T-helper 9 cell (primary cell): ENCODE results near the gene ANGPTL4.
"Not testable (repeated sequence)": the region's sequence is repeated elsewhere in the genome, so short reads cannot be mapped to it uniquely, and the experiment has no call there.

ENCODE experiments used
- DNase-seq: peaks from one replicate; pipeline ENCODE4 v3.0.0-alpha.2; 2020
- total RNA-seq, 2 donors: gene quantifications; one replicate each; lab custom pipeline; 2026; lab: John Stamatoyannopoulos, UW

Gene ANGPTL4, protein sequence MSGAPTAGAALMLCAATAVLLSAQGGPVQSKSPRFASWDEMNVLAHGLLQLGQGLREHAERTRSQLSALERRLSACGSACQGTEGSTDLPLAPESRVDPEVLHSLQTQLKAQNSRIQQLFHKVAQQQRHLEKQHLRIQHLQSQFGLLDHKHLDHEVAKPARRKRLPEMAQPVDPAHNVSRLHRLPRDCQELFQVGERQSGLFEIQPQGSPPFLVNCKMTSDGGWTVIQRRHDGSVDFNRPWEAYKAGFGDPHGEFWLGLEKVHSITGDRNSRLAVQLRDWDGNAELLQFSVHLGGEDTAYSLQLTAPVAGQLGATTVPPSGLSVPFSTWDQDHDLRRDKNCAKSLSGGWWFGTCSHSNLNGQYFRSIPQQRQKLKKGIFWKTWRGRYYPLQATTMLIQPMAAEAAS
- 0 to 0.07 reads per million in 2 donors for total RNA-seq

DNA sequence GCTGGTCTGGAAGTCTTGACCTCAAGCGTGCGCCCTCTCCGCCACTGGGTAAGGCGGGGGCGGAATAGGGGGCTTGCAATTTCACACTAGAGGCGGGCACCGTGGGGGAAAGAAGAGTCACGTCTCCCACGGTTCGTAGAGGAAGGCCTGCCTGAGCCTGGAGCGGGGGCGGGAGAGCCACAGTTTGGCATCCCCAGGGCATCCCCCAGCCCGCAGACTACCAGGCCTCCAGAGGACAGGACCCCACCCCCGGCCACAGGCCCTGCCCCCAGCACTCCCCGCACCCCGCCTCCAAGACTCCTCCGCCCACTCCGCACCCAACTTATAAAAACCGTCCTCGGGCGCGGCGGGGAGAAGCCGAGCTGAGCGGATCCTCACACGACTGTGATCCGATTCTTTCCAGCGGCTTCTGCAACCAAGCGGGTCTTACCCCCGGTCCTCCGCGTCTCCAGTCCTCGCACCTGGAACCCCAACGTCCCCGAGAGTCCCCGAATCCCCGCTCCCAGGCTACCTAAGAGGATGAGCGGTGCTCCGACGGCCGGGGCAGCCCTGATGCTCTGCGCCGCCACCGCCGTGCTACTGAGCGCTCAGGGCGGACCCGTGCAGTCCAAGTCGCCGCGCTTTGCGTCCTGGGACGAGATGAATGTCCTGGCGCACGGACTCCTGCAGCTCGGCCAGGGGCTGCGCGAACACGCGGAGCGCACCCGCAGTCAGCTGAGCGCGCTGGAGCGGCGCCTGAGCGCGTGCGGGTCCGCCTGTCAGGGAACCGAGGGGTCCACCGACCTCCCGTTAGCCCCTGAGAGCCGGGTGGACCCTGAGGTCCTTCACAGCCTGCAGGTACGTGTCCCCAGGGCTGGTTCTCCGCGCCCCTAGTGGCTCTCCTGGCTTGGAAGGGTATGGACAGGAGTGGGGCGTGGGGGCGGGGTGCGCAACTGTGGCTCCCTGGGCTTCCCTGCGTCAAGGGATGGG is at the start of gene ANGPTL4:
Gene ANGPTL4 (plus strand): TSS at position 353 of the 969 bp plus-strand sequence. CDS start 167 bp downstream, at position 520.
- no peak for DNase-seq

DNA sequence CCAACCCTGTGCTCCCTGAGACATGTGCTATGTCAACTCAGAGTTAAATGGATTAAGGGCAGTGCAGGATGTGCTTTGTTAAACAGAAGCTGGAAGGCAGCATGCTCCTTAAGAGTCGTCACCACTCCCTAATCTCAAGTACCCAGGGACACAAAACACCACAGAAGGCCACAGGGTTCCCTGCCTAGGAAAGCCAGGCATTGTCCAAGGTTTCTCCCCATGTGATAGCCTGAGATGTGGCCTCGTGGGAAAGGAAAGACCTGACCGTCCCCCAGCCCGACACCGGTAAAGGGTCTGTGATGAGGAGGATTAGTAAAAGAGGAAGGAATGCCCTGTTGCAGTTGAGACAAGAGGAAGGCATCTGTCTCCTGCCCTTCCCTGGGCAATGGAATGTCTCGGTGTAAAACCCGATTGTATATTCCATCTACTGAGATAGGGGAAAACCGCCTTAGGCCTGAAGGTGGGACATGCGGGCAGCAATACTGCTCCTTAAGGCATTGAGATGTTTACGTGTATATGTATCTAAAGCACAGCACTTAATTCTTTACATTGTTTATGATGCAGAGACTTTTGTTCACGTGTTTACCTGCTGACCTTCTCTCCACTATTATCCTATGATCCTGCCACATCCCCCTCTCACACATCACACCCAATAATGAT is 48.8 kb upstream of the ANGPTL4 start:
- DNase-seq: not testable (repeated sequence)

DNA sequence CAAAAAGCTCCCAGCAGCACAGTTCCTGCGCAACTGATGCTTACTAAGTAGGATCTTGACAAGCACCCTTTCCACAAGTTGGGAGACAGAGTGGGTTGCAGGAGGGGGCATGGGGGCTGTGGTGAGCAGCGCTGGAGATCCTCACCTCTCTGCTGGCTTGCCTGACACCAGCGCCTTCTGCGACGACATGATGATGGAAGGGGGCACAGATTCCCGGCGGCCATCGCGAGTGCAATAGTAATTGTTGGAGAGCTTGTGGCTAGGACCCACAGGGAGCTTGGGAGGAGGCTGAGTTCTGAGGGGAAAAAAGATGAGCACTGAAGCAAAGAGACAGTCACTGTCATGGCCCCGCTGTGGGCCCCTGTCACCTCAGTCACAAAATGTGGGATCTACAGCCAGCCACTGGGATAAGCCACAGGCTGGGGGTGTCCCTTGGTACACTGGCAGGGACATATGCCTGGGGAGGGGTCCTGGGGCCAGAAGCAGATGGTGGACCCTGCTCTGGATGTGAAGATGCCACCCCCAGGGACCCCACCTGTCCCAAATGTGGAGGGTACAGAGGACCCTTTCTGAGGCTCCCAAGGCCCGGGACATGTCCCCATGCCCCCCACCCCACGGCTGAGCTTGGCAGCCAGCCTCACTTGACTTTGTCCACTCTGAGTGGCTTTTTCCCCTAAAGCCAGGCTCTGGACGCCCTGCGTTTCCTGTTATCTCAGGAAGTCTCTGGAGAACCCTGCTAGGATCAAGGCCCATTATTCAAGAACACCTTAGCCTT is 47.4 kb upstream of the ANGPTL4 start:
- DNase-seq: no peak

GRCh38 chr19:8318835-8319234 is 45.1 kb upstream of the ANGPTL4 start:
- not testable (repeated sequence) for DNase-seq

DNA sequence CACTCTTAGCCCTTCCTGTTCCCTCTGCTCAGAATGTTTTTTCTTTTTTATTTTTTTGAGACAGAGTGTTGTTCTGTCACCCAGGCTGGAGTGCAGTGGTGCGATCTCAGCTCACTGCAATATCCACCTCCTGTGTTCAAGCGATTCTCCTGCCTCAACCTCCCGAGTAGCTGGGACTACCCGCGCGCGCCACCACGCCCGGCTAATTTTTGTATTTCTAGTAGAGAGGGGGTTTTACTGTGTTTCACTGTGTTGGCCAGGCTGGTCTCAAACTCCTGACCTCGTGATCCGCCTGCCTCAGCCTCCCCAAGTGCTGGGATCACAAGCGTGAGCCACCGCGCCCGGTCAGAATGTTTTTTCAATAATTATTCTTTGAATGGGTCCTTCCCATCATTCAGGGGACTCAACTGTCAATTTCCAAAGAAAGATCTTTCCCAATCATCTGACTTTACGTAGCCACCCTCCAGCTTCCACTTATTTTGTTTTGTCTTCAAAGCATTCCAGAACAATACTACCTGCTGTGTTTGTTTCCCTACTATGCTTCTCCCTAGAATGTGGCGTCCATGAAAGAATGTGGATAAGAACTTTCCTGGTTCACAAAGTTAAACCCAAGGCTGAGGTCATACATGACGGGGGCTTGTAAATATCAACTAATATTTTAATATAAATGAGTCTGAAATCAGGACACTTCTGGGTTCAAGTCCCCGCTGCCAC is 44.0 kb upstream of the ANGPTL4 start:
- DNase-seq: no peak

GRCh38 chr19:8320564-8321066 is 43.3 kb upstream of the ANGPTL4 start:
- no peak for DNase-seq

GRCh38 chr19:8321067-8321985 is 42.6 kb upstream of the ANGPTL4 start, which contains the start of the genes NDUFA7 and RPS28:
TSS of gene NDUFA7 (minus strand) at chr19:8321375. CDS start at chr19:8321358, 17 bp downstream.
TSS of gene RPS28 (plus strand) at chr19:8321496. CDS start at chr19:8321531, 35 bp downstream.
- DNase-seq: peak; percentile 97

DNA sequence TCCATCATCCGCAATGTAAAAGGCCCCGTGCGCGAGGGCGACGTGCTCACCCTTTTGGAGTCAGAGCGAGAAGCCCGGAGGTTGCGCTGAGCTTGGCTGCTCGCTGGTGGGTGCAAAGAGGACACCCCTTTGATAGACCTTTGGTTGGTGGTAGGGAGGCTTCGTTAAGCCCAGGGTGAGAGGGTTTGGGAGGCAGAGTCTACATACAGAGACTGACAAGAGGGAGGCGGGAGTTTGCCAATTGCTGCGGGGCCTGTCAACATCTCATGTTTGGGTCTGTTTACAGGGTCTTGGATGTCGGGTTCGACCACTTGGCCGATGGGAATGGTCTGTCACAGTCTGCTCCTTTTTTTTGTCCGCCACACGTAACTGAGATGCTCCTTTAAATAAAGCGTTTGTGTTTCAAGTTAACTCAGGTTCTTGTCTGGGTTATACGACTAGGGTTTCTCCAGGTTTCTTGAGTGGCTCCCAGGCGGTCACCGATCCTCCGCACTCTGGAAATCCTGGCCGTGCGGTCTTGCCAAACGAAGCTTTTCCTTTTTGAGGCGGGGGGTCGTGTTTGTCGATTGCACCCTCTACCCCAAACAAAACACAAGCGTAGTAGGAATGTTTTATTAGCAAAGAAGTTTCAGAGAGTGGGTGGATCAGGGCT is 41.8 kb upstream of the ANGPTL4 start:
- no peak for DNase-seq

- DNase-seq: no peak
These were observed 41.3 kb upstream of the ANGPTL4 start for GRCh38 chr19:8322638-8322997.

DNA sequence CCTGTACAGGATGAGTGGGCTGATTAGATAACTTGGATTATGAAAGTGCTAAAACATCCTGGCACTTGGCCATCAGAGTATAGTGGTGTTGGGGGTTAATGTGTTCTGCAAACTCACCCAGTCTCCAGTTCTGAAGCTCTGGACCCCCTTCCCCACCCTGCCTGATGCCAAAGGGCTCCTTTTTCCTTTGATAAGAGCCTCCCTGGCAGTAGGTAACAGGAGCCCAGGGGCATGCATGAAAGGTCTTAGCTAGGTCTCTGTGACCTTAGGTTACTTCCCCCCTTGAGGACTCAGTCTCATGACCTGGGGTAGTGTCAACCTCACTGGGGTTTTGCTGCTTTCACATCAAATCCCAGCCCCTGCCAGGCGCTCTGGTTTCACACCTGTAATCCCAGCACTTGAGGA is 40.2 kb upstream of the ANGPTL4 start:
- DNase-seq: no peak

- no peak for DNase-seq
These were observed 39.5 kb upstream of the ANGPTL4 start for GRCh38 chr19:8324186-8325050.

DNA sequence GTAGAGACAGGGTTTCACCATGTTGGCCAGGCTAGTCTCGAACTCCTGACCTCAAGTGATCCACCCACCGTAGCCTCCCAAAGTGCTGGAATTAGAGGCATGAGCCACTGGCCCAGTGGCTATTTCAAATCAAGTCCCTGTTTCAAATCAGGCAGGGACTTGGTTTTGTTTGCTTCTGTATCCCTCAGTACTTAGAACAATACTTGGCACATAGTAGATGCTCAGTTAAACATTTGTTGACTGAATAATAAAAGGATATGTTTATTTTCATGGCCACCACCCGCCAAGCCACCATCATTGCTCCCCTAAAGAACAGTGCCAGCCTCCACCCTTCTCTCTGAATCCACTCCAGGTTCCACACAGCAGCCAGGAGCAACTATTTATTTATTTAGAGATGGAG is 38.5 kb upstream of the ANGPTL4 start:
- DNase-seq: no peak

DNA sequence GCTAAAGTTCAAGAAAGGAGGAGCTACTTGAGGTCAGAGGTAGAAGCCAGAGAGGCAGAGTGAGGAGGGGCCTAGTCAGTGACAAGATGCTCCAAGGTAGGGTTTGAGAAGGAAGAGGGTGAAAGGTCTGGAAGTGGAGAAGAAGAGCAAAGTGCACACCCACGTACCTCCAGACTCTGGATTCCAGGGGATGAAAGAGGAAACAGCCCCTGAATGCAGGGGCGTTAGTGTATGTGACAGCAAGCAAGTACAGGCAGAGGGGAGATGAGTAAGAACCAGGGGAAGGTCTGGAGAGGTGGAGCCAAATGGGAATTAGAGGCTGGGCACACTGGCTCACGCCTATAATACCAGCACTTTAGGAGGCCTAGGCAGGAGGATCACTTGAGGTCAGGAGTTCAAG is 34.0 kb upstream of the ANGPTL4 start:
- no peak for DNase-seq

DNA sequence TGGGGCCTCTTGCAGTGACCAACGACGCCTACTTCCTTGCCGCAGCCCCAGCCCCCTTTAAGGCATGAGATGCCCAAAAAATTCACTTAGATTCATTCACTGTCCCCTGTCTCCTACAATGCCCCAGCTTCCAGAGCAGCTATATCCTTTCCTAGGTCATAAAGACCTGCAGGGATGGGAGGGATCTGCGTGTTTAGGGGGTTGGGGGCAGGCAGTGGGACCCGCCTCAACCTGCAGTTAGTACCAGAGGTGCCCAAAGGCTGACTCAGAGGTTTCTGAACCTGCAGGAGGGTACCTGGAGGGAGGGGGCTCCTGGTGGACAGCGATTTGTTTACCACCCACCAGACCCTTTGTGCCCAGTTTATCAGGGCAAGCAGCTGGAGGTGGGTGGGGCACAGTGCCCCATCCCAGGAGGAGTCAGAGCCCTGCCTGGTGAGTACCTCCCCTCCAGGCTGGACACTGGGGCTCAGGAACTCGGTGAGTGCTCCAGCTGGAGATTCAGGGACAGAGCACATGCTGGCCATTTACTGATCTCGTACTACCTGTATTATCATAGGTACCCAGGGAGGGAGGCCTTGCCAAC is 32.6 kb upstream of the ANGPTL4 start:
- DNase-seq: no peak

GRCh38 chr19:8332976-8333766 is 30.8 kb upstream of the ANGPTL4 start:
- DNase-seq: no peak

DNA sequence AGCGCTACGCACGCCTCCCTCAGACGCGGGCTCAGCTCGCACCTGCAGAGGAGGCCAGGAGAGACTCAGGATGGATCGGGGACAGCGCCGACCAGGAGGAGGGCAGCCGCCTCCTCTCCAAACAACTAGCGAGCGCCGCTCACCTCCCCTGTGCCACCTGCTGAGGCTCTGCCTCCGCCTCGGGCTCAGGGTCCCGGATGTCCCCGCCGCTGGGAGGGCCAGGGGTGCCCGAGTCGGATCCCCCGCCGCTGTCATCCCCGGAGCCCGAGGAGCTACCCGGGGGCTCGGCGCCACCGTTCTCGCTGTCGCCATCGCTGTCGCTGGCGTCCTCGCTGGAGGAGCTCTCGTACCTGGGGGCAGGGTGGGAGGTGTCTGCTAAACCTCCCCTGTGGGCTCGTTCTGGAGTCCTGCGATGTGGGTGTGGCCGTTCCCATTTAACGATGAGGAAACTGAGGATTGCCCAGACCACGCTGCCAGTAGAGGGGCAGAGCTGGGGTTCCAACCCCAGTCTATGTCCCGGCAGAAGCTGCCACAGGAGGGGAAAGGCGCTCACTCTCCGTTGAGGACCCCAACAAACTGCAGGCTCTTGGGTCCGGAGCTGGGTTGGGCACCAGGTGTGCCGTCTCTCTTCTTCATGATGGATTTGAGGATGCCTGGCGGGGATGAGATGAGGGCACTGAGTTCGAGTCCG is 30.0 kb upstream of the ANGPTL4 start:
- no peak for DNase-seq
